GM19025 (cell line): ENCODE measurements around the gene RNF212B.
A peak's percentile ranks its signal among the peaks of the same experiment; 100 is the strongest.
"Not testable (repeated sequence)": the region's sequence is repeated elsewhere in the genome, so short reads cannot be mapped to it uniquely, and the experiment has no call there.

Source experiments
- ATAC-seq: cut with Tn5 transposase; IDR thresholded peaks from one replicate; pipeline ENCODE4 v1.9.1; 2021; ENCODE audit warnings: mild to moderate bottlenecking, low read depth, moderate library complexity; ENCODE audit not compliant: unreplicated experiment

RNF212B gene

GRCh38 chr14:23237772-23238594 is at the start of gene RNF212B:
RNF212B (plus strand) TSS chr14:23237936; CDS start chr14:23240346, 2,410 bp downstream.
- peak; percentile 75 for ATAC-seq

DNA sequence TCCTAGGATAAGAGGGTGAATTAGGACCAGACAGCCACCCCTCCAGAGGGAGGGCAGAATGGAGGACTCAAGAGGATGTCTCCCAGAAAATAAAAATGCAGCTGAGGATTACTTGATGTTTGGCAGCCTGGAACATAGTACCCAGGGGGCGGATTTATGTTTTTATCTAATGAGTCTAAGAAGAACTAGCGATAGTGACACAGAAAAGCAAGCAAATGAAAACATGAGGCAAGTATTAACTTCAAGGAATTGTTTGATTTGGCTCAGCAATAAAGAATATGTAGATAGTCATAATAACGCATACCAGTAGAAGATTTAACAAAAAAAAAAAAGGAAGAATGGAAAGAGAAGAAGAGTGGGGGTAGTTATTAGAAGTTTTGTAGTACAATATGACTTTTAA is 44.3 kb upstream of the RNF212B start:
- no peak for ATAC-seq

GRCh38 chr14:23195552-23196101 is 42.1 kb upstream of the RNF212B start:
- ATAC-seq: no peak

- ATAC-seq: not testable (repeated sequence)
Measured at GRCh38 chr14:23196487-23196886, 41.2 kb upstream of the RNF212B start.

DNA sequence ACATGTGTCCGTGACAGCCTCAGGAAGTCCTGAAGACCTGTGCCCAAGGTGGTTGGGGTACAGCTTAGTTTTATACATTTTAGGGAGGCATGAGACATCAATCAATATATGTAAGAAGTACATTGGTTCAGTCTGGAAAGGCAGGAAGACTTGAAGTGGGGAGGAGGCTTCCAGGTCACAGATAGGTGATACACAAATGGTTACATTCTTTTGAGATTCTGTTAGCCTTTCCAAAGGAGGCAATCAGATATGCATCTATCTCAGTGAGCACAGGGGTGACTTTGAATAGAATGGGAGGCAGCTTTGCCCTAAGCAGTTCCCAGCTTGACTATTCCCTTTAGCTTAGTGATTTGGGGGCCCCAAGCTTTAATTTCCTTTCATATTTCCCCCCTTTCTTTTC is 38.6 kb upstream of the RNF212B start:
- not testable (repeated sequence) for ATAC-seq

DNA sequence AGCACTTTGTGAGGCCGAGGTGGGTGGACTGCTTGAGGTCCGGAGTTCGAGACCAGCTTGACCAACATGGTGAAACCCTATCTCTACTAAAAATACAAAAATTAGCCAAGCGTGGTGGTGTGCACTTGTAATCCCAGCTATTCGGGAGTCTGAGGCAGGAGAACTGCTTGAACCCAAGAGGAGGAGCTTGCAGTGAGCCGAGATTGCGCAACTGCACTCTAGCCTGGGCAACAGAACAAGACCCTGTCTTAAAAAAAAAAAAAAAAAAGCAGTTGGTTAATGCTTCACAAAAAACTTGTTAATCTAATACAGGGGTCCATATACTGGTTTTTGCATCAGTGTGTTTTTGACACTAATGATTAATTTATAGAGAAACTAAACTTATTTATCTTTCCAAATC is 35.7 kb upstream of the RNF212B start:
- ATAC-seq: no peak

GRCh38 chr14:23206422-23207145 is 31.2 kb upstream of the RNF212B start:
- ATAC-seq: no peak

DNA sequence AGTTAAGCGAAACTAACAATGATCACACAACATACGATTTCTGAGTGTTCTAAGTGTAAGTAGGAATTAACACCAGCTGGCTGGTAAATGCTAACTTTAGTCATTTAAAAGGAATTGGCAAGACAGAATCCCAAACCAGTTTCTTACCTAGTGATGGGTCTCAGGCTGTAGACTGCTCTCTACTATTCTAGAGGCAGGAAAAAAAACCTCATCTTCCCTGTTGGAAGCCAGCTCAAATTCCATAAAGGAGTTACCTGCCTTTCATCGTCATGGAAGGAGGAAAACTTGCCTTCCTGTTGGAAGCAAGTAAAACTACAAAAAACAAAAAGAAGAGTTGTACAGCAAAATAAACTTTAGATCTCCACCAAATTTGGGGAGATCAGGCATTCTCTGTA is 30.6 kb upstream of the RNF212B start:
- ATAC-seq: no peak

GRCh38 chr14:23208324-23208723 is 29.4 kb upstream of the RNF212B start:
- no peak for ATAC-seq

GRCh38 chr14:23209651-23210423 is 27.9 kb upstream of the RNF212B start:
- ATAC-seq: no peak

DNA sequence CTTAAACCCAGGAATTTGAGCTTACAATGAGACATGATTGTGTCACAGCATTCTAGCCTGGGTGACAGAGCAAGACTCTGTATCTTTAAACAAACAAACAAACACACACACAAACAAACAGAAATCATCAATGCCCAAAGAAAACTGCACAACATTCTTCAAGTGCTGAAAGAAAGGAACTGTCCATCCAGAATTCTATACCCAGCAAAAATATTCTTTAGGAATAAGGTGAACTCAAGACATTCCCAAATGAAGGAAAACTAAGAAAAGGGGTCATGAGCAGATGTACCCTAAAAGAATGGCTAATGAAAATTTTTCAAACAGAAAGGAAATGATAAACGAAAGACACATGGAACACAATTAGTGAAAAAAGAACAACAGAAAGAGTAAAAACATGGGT is 22.3 kb upstream of the RNF212B start:
- ATAC-seq: no peak

- no peak for ATAC-seq
Measured at GRCh38 chr14:23217032-23218020, 20.4 kb upstream of the RNF212B start.

DNA sequence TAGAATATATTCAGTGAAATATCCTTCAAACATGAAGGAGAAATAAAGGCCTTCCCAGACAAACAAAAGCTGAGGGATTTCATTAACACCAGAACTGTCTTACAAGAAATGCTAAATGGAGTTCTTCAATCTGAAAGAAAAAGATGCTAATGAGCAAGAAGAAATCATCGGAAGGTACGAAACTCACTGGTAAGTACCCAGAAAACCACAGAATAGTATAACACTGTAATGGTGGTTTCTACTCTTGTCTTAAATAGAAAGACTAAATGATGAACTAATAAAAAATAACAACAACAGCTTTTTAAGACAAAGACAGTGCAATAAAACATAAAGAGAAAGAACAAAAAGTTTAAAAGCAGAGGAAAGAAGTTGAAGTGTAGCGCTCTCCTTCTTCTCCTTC is 18.7 kb upstream of the RNF212B start:
- ATAC-seq: no peak

- not testable (repeated sequence) for ATAC-seq
Measured at GRCh38 chr14:23224958-23225357, 12.8 kb upstream of the RNF212B start.

GRCh38 chr14:23227566-23227965 is 10.2 kb upstream of the RNF212B start:
- no peak for ATAC-seq

GRCh38 chr14:23228812-23229211 is 8.9 kb upstream of the RNF212B start:
- no peak for ATAC-seq

GRCh38 chr14:23232241-23232808 is 5.4 kb upstream of the RNF212B start:
- not testable (repeated sequence) for ATAC-seq

DNA sequence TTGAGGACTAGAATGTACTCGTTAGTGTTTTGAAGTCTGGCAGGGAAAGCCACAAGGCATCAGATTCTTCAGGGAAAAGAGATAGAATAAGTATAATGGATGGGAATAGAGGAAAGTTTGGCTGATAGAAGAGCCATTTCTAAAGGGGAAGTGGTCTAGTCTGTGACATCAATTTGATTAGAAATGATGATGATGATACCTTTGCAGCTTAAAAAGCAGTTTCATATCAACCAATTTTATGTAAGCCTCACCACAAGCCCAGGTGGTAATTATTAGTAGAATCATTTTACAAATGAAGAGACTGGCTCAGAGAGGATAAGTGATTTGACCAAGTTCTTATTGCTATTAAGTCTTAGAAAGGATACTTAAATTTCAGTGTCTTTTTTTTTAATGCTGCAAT is 2.9 kb downstream of the RNF212B start:
- ATAC-seq: no peak

DNA sequence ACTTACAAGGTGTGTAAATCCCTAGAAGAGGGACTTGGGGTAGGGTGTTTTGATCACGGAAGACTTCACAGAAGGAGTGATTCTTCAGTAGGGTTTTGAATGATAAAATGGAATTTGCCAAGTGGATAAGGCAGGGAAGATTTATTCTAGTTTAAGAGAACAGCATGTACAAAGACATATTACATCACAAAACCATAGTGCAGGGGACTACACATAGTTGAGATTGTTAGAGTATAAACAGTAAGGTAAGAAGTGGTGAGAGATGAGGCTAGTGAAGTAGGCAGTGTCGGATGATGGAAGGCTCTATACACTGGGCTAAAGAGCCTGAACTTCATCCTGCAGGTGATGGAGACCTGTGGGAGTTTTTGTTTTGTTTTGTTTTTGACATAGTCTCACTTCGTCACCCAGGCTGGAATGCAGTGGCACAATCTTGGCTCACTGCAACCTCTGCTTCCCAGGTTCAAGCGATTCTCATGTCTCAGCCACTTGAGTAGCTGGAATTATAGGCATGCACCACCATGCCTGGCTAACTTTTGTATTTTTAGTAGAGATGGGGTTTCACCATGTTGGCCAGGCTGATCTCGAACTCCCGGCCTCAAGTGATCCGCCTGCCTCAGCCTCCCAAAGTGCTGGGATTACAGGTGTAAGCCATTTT is 3.5 kb downstream of the RNF212B start:
- ATAC-seq: not testable (repeated sequence)
